Right kidney (tissue), 1 donor: ENCODE results near the gene ADAMTSL3.
"Not testable (repeated sequence)": the region's sequence is repeated elsewhere in the genome, so short reads cannot be mapped to it uniquely, and the experiment has no call there.

Experiments
- DNase-seq: peaks from one replicate; pipeline ENCODE4 v3.0.0-alpha.2; 2016

The ADAMTSL3 gene

GRCh38 chr15:83747050-83747717 is 93.3 kb downstream of the ADAMTSL3 start:
- DNase-seq, result no peak

GRCh38 chr15:83747718-83748110 is 93.8 kb downstream of the ADAMTSL3 start:
- DNase-seq, result no peak

DNA sequence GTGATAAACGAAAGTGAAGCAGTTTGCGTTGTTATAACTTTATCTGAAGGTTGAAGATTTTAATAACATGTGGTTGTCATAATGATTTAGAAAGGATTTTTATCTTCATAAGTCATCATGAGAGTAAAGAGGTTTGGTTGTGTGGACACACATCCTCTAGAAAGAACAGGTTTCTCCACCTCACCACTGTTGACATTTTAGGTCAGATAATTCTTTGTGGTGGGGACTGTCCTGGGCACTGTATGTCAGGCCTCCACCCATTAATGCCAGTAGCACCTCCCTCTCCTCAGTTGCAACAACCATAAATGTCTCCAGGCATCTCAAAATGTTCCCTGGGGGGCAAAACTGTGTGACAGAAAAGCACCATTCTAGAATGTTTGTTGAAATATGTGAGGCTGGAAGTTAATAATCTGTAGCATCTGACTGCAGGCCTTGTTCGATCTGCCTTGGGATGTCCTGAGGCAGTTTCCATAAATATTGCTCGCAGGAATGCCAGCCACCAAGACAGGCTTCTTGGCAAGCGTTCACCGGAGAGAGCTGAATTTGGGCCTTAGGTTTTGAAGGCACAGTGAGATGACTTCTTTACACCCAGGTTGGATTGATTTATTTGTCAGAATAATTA is 100.1 kb downstream of the ADAMTSL3 start:
- no peak for DNase-seq

DNA sequence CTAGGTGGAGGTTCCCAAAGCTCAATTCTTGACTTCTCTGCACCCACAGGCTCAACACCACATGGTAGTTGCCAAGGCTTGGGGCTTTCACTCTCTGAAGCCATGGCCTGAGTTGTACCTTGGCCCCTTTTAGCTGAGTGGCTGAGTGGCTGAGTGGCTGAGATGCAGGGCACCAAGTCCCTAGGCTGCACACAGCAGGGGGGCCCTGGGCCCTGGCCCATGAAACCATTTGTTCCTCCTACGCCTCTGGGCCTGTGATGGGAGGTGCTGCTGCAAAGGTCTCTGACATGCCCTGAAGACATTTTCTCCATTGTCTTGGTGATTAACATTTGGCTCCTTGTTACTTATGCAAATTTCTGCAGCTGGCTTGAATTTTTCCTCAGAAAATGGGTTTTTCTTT is 103.4 kb downstream of the ADAMTSL3 start:
- DNase-seq, result not testable (repeated sequence)

- DNase-seq, result no peak
Observed at GRCh38 chr15:83762367-83762766, 108.4 kb downstream of the ADAMTSL3 start.

DNA sequence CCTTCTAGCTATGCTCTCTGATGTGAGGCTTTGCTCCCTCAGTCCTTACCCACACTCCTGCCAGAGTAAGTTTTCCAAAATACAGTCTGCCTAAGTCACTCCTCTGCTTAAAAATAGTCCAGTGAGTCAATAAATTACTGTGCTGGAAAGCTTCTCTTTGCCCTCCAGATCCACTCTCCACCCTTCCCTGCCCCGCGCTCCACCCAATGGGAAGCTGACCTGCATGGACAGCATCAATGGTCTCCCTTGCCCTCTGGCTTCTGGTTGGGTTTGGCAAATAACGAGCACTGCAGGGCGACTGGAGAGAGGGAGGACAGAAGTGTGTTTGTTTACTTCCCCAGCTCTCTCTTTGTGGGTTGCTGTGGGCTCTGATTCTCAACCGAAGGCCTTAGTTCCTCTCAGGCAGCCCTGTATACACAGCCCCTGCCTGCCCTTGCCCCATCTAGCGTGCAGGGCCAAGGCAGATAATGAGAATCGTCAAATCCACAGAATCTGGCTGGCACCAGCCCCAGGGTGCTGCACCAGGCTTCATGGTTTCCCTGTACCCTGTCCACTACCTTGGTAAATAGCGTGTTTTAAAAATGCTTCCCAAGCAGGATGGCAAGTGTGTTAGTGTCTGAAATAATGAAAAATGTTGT is 110.4 kb downstream of the ADAMTSL3 start:
- DNase-seq, result no peak

- DNase-seq, result no peak
Observed at GRCh38 chr15:83766339-83766738, 112.4 kb downstream of the ADAMTSL3 start.

DNA sequence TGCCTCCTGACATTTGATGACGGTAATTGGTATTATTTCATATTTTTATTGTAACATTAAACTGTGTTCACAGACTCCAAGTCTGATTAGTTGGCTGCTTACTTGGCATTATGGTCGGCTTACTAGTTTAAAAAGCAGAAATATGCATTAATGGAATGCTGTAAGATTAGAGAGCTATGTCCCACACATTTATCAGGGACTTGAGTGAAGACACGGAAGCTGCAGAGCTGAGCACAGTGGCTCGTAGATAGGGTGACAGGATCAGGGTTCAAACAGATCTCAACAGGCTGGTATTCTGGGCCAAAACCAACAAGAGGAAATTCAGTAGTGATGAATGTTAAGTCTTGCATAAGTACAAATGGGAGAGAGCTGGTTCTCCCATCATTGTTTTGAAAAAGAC is 113.8 kb downstream of the ADAMTSL3 start:
- no peak for DNase-seq

GRCh38 chr15:83769411-83769999 is 115.6 kb downstream of the ADAMTSL3 start:
- DNase-seq, result no peak

DNA sequence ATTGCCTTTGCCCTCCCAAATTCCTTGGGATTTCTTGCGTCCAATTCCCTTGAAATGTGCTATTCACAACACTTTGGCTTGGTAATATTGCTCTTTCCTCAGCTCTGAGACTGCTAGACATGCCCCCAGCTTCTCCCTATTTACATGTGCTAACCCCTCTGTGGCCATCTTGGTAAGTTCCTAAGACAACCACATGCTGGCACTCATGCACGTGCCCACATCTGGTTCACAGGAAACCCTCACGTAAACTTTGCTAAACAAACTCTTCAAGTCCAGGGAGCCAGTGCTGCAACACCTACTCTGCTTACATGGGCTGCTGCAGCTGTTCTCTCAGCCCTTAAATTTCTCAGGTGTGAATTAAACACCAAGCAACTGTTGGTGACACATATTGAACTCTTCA is 121.8 kb downstream of the ADAMTSL3 start:
- no peak for DNase-seq

GRCh38 chr15:83776986-83777385 is 123.1 kb downstream of the ADAMTSL3 start:
- no peak for DNase-seq

- no peak for DNase-seq
Observed at GRCh38 chr15:83783227-83783626, 129.3 kb downstream of the ADAMTSL3 start.

DNA sequence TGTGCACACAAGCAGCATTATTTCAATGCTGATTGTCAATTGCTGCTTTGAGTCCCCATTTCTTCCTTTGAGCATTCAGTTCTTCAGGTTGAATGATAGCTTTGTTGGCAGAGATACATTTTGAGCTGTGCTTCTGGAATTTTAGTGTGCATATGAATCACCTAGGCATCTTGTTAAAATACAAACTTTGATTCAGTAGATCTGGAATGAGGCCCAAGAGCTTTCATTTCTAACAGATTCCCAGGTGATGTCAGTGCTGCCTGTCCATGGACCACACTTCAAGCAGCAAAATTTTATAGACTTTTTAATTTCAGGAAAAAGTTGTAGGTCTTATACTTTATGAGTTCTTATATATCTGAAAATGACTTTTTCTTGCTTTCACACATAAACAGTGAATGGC is 131.1 kb downstream of the ADAMTSL3 start:
- DNase-seq, result no peak

DNA sequence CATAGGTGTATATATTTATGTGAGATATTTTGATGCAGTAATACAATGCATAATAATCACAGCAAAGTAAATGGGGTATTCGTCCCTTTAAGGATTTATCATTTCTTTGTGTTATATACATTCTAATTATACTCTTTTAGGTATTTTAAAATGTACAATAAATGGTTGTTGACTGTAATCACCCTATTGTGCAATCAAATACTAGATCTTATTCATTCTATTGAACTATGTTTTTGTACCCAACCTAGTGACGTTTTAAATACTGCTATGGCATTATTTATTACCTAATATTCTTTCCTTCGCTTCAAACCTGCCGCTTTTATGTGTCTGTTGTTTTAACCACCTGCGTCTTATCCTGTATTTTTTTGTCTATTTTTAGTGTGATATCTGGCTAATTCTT is 132.4 kb downstream of the ADAMTSL3 start:
- no peak for DNase-seq

DNA sequence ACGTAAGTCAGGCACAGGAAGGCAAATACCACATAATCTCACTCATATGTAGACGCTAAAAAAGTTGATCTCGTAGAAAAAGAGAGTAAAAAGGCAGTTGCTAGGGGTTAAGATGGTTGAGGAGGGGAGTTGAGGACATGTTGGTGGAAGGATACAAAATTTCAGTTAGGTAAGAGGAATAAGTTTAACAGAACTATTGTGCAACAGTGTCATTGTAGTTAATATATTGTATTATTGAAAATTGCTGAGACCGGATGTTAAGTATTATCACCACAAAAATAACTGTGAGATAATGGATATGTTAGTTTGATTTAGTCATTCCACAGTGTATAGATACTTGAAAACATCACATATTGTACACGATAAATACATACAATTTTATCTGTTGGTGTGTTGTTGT is 139.1 kb downstream of the ADAMTSL3 start:
- DNase-seq, result no peak

DNA sequence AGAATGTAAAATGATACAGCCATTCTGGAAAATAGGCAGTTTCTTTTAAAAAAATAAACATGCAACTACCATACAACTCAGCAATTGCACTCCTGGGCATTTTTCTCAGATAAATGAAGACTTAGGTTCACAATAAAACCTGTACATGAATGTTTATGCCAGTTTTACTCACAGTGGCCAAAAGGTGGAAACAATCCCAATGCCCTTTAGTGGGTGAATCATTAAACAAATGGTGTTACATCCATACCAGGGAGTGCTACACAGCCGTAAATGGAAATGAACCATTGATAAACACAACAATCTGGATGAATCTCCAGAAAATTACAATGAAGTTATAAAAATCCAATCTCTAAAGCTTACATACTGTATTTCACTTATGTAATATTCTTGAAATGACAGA is 140.3 kb downstream of the ADAMTSL3 start:
- no peak for DNase-seq

- no peak for DNase-seq
Observed at GRCh38 chr15:83809345-83809744, 155.4 kb downstream of the ADAMTSL3 start.

- no peak for DNase-seq
Observed at GRCh38 chr15:83810110-83810509, 156.2 kb downstream of the ADAMTSL3 start.

DNA sequence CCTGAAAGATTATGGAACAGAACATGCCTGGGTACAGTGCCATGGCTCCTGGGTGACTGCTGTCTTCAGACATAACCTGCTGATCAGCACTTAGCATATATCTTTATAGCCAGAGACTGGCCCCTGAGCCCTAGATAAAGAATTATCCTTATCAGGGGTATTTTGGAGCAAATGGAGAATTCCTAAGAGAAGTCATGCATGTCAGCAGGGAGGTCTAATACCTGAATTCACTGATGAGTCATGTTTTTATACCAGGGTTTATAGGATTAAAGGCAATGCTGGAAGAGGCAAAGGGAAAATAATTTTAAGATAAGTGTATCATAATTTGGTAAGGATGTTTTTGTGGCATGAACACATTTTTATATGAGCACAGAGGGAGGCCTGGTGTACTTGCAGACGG is 159.8 kb downstream of the ADAMTSL3 start:
- no peak for DNase-seq

DNA sequence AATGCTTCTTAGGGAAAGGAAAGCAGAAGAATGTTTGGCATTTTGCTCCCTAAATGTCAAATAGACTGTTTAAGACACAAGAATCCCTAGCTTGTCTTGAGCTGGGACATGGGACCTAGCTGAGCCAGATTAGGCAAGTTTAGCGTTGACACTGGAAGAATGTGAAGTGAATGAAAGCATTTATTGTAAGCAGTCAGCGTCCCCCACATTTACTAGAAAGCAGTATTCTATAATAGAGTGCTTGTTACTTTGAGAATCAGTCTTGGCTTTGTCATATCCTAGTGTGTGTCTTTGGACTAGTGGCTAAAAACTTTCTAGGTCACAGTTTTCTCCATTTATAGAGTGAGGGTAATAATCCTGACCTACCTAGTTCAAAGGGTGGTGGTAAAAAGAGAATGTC is 161.6 kb downstream of the ADAMTSL3 start:
- DNase-seq, result no peak

- no peak for DNase-seq
Observed at GRCh38 chr15:83816124-83816883, 162.4 kb downstream of the ADAMTSL3 start.

GRCh38 chr15:83818591-83818990 is 164.7 kb downstream of the ADAMTSL3 start:
- no peak for DNase-seq

DNA sequence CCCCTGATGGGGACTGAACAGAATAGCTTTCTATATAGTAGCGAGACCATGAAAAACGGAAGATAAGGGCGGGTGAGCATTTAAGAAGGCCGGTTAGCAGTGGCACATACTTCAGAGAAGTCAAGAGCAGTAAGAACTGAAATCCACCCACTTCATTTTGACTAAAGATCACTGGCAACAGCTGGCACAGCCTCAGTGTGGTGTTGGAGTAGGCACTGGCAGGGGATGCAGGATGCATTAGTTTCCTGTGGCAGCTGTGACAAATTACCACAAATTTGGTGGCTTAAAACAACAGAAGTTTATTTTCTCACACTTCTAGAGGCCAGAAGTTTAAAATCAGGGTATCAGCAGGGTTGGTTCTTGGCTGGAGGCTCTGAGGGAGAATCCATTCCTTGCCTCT is 176.5 kb downstream of the ADAMTSL3 start:
- no peak for DNase-seq
